MG63 (cell line): ENCODE results near the gene DPP7. TPM values are rescaled to one million over a fixed set of nuclear protein-coding genes. Genes with fewer than 3 reads are reported as not detected.
A peak's percentile ranks its signal among the peaks of the same experiment; 100 is the strongest.

Experiments used
- DNase-seq: peaks from one replicate; pipeline ENCODE4 v3.0.0-alpha.2; 2020
- H3K27me3 ChIP-seq: fragments of 250-450 bp; sonication (Bioruptor Pico); 2 replicates; pipeline ENCODE4 v1.5.1; 2020; ENCODE audit warnings: mild to moderate bottlenecking, moderate library complexity
- H3K36me3 ChIP-seq: fragments of 250-450 bp; sonication (Bioruptor Pico); 2 replicates; pipeline ENCODE4 v1.5.1; 2020; ENCODE audit warnings: mild to moderate bottlenecking, moderate library complexity
- H3K4me3 ChIP-seq: fragments of 250-450 bp; sonication (Bioruptor Pico); 2 replicates; pipeline ENCODE4 v1.5.1; 2020; ENCODE audit warnings: mild to moderate bottlenecking, moderate library complexity
- H3K9me3 ChIP-seq: fragments of 250-450 bp; sonication (Bioruptor Pico); 2 replicates; pipeline ENCODE4 v1.5.1; 2020; ENCODE audit warnings: mild to moderate bottlenecking, moderate library complexity
- total RNA-seq: library from RNA; depleted of rRNA; stranded (reverse); fragments of >200 nt; shearing (Covaris generic); gene quantifications from 2 replicates; pipeline ENCODE4 v1.2.3, GENCODE V29; 2014; ENCODE audit warnings: low replicate concordance

DPP7 gene
- total RNA-seq, 1 experiment from 2014 or later, result 57.8 TPM

- H3K36me3 ChIP-seq, result peaks cover 14% of the 10 kb centered on the region
- no peak overlapping the region for H3K4me3 ChIP-seq
- no peak for DNase-seq
- no peaks in the 10 kb centered on the region for H3K9me3 ChIP-seq
- H3K27me3 ChIP-seq, result no peaks in the 10 kb centered on the region
Measured at GRCh38 chr9:137109250-137110146, 5.0 kb downstream of the DPP7 start.

DNA sequence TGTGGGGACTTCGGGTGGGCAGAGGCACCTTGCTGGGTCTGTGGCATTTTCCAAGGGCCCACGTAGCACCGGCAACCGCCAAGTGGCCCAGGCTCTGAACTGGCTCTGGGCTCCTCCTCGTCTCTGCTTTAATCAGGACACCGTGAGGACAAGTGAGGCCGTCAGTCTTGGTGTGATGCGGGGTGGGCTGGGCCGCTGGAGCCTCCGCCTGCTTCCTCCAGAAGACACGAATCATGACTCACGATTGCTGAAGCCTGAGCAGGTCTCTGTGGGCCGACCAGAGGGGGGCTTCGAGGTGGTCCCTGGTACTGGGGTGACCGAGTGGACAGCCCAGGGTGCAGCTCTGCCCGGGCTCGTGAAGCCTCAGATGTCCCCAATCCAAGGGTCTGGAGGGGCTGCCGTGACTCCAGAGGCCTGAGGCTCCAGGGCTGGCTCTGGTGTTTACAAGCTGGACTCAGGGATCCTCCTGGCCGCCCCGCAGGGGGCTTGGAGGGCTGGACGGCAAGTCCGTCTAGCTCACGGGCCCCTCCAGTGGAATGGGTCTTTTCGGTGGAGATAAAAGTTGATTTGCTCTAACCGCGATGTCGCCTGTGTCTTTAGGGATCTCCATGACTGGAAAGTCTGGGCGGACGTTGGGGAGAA lies 5.8 kb downstream of the DPP7 start:
- peaks cover 17% of the 10 kb centered on the region for H3K36me3 ChIP-seq
- no peaks in the 10 kb centered on the region for H3K27me3 ChIP-seq
- no peak for DNase-seq
- no peaks in the 10 kb centered on the region for H3K9me3 ChIP-seq
- no peak overlapping the region for H3K4me3 ChIP-seq

DNA sequence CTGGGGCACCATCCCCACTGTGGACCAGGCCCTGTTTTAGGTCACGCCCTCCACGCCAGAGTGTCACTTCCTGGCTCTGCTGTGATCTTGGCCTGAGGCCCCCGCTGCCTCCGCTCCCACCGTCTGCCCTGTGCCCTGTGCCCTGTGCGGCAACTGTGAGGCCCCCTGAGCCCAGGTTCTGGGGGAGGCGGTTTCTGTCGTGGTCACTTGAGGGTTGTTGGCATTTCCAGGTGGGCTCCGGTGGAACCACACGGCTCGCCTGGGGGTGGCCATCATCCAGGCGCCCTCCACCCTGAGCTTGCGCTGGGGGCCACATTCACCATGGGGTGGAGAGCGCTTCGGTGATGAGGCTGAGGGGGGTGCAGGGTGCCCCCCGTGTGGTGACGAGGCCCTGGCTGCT lies 6.6 kb downstream of the DPP7 start:
- no peak for DNase-seq
- Histone ChIP-seq H3K9me3 (no peaks in the 10 kb centered on the region), H3K4me3 (no peak overlapping the region), H3K36me3 (peaks cover 16% of the 10 kb centered on the region), H3K27me3 (no peaks in the 10 kb centered on the region)

DNA sequence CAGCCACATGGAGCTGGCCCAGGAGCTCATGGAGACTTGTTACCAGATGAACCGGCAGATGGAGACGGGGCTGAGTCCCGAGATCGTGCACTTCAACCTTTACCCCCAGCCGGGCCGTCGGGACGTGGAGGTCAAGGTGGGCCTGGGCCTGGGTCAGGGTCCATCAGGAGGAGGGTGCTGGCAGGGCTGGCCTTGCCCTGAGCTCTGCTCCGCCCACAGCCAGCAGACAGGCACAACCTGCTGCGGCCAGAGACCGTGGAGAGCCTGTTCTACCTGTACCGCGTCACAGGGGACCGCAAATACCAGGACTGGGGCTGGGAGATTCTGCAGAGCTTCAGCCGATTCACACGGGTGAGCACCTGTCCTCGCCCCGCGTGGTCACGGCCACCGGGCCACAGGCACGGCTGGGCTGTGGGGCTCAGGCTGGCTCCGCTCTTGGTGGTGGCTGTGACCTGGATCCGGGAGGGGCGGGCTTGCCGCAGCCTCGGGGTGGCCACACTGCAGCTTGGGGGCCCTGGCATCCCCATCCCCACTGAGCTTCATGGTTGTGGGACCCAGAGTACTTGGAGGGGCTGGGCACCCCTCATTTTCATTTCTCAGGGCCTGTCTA lies 7.1 kb downstream of the DPP7 start:
- H3K27me3 ChIP-seq, result no peaks in the 10 kb centered on the region
- H3K36me3 ChIP-seq, result peaks cover 11% of the 10 kb centered on the region
- no peak overlapping the region for H3K4me3 ChIP-seq
- DNase-seq, result no peak
- no peaks in the 10 kb centered on the region for H3K9me3 ChIP-seq

GRCh38 chr9:137106662-137107250 lies 7.8 kb downstream of the DPP7 start:
- no peaks in the 10 kb centered on the region for H3K9me3 ChIP-seq
- peaks cover 11% of the 10 kb centered on the region for H3K36me3 ChIP-seq
- no peak for DNase-seq
- no peak overlapping the region for H3K4me3 ChIP-seq
- no peaks in the 10 kb centered on the region for H3K27me3 ChIP-seq

GRCh38 chr9:137105814-137106661 lies 8.5 kb downstream of the DPP7 start:
- DNase-seq, result no peak
- Histone ChIP-seq H3K27me3 (no peaks in the 10 kb centered on the region), H3K36me3 (peaks cover 17% of the 10 kb centered on the region)

DNA sequence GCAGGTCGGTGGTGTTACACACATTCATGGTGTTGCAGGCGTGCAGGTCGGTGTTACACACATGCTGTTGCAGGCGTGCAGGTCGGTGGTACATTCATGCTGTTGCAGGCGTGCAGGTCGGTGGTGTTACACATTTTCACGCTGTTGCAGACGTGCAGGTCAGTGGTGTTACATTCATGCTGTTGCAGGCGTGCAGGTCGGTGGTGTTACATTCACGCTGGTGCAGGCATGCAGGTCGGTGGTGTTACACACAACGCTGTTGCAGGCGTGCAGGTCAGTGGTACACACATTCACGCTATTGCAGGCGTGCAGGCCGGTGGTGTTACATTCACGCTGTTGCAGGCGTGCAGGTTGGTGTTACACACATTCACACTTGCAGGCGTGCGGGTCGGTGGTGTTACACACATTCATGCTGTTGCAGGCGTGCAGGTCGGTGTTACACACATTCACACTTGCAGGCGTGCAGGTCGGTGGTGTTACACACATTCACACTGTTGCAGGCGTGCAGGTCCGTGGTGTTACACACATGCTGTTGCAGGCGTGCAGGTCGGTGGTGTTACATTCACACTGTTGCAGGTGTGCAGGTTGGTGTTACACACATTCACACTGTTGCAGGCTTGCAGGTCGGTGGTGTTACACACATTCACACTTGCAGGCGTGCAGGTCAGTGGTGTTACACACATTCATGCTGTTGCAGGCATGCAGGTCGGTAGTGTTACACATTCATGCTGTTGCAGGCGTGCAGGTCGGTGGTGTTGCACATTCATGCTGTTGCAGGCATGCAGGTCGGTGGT lies 11.1 kb downstream of the DPP7 start:
- Histone ChIP-seq H3K9me3 (no peaks in the 10 kb centered on the region), H3K36me3 (peaks cover 24% of the 10 kb centered on the region), H3K4me3 (no peak overlapping the region), H3K27me3 (no peaks in the 10 kb centered on the region)
- no peak for DNase-seq

More at GRCh38 chr9:137105814-137106661, 8.5 kb downstream of the DPP7 start:
- Histone ChIP-seq H3K4me3 (no peak overlapping the region), H3K9me3 (no peaks in the 10 kb centered on the region)

DNA sequence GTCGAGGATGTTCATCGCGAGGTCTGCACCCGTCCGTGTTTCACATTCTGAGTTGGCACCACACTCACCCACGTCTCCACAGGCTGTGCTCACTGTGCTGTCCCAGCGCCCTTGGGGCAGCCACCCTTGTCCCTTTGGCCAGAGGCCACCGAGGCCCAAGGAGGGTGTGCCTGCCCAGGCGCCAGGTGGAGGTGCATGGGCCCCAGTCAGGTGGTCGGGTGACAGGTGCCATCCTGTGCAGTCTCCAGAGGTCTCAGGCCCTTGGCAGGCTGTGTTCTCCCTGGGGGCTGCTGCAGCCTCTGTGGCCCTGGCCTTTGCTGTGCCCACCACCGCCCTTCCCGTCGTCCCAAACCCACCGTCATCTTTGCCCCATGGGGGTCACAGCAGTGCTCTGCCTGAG lies 15.3 kb downstream of the DPP7 start:
- Histone ChIP-seq H3K36me3 (peaks cover 33% of the 10 kb centered on the region), H3K4me3 (no peak overlapping the region), H3K9me3 (no peaks in the 10 kb centered on the region), H3K27me3 (no peaks in the 10 kb centered on the region)
- DNase-seq, result no peak

DNA sequence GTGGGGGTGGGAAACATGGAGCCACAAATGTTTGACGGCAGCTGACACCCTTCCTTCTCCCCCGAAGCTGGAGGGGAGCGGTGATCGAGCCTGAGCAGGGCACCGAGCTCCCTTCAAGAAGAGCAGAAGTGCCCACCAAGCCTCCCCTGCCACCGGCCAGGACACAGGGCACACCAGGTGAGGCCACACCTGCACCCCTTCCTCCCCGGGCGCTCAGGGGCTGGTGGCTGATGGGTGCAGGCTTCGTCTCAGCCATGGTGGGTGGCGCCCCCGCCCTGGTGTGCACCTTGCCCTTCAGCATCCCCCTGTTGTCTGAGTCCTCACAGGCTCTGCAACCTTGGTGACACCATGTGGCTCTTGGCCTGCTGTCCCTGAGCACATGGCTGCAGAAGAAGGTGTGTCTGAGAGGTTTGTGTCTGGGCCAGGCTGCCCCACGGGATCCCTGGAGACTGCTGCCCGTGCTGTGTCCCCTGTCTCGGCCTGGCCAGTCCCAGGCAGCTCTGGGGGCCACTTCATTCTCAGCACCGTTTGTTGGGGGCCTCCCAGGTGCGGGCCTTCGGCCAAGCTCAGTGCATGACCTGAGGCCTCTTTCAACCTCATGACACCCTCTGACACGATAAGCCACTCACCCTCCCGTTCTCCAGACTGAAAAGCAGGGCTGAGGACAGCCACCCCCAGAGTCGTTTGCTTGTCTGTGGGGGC lies 16.6 kb downstream of the DPP7 start:
- peaks cover 36% of the 10 kb centered on the region for H3K36me3 ChIP-seq

DNA sequence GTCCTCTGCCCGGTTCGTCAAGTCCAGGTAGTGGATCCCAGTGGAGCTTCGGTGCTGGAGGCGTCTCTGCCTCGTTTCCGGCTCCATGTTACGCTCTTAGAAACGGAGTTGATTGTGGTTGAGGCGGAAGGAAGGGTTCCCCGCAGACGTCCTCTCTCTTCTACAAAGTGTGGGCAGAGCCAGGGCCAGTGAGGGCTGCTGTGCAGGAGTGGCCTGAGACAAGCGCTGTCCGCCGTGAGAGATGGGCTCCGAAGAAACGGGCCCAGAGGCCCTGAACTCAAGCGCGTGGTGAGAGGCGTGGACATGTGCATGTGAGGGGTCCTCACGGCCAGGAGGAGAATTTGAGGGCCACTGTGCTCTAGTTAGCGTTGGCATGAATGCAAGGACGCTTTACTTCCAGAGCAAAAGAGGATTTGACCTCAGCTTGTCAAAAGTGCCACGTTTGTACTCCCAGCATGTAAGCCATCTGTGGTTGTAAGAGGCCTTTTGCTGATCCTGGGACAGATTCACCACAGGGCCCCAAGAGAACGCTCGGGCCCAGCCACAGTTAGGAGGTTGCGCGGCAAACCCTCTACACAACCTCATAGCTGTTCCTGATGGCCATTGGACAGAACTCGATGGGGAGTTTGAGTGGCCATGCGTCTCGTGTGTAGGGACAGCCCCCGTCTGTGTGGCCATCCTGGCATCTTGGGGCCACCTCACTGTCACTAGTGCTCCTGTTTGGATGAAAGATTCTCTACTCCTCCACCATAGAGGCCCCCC lies 17.6 kb downstream of the DPP7 start:
- no peak overlapping the region for H3K4me3 ChIP-seq
- peaks cover 38% of the 10 kb centered on the region for H3K36me3 ChIP-seq
- no peaks in the 10 kb centered on the region for H3K27me3 ChIP-seq
- no peak for DNase-seq
- H3K9me3 ChIP-seq, result no peaks in the 10 kb centered on the region

More for the DNA sequence above, 16.6 kb downstream of the DPP7 start:
- Histone ChIP-seq H3K27me3 (no peaks in the 10 kb centered on the region), H3K9me3 (no peaks in the 10 kb centered on the region), H3K4me3 (no peak overlapping the region)
- no peak for DNase-seq

- no peak overlapping the region for H3K4me3 ChIP-seq
- H3K9me3 ChIP-seq, result no peaks in the 10 kb centered on the region
- no peaks in the 10 kb centered on the region for H3K27me3 ChIP-seq
- DNase-seq, result no peak
- H3K36me3 ChIP-seq, result peaks cover 31% of the 10 kb centered on the region
Measured at GRCh38 chr9:137095664-137096517, 18.6 kb downstream of the DPP7 start.

DNA sequence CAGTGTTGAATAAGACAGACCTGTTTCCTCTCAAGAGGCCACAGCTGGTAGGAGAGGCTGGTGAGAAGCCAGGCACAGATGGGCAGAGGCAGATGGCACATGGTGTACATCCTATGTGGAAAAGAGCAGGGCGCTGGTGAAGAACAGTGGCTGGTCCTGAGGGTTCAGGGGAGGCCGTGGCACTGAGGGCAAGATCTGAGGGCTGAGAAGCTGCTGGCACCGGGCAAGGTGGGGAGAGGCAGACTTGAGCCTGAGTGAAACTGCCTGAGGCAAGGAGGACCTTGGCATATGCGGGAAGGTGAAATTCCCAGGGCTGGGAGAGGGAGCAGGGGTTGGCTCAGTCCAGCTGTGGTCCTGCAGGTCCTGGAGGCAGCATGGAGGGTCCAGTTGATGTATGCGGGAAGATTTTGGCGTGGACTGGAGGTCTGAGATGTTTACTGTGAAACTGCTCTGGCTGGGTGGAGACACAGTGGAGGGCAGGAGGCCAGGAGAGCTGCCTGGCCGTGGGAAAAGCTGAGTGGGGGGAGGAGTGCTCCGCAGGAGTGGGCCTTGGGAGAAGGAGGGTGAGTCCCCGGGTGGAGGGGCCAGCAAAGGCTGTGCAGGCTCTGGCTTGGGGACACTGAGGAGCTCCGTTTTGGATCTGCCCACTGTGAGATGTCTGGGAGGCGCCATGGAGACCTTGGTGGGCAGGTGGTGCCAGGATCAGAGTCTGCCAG lies 25.1 kb downstream of the DPP7 start:
- H3K4me3 ChIP-seq, result no peak overlapping the region
- H3K27me3 ChIP-seq, result no peaks in the 10 kb centered on the region
- no peak for DNase-seq
- H3K36me3 ChIP-seq, result peaks cover 11% of the 10 kb centered on the region
- no peaks in the 10 kb centered on the region for H3K9me3 ChIP-seq

DNA sequence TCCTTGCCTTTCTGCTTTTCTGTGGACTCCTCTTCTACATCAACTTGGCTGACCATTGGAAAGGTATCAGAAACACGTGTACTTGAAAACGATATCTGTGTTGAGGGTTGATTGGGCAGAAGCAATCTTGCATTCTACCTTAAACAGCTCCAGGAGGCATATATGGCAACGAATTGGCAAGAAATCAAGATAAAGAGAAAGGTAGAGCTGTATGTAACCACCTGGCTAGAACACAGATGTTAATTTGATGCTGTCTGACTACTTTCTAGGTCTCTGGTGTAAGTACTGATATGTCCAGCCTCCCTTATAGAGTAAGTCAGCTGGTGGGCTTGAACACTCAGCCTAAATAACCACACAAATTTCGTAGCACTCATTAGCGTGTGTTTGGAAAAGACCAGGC lies 26.4 kb downstream of the DPP7 start:
- H3K9me3 ChIP-seq, result no peaks in the 10 kb centered on the region
- no peaks in the 10 kb centered on the region for H3K27me3 ChIP-seq
- peaks cover 17% of the 10 kb centered on the region for H3K36me3 ChIP-seq
- no peak for DNase-seq
- peak overlapping the region; percentile 62 for H3K4me3 ChIP-seq
